Measurements from ENCODE around the gene ABHD8.

Gene ABHD8

DNA sequence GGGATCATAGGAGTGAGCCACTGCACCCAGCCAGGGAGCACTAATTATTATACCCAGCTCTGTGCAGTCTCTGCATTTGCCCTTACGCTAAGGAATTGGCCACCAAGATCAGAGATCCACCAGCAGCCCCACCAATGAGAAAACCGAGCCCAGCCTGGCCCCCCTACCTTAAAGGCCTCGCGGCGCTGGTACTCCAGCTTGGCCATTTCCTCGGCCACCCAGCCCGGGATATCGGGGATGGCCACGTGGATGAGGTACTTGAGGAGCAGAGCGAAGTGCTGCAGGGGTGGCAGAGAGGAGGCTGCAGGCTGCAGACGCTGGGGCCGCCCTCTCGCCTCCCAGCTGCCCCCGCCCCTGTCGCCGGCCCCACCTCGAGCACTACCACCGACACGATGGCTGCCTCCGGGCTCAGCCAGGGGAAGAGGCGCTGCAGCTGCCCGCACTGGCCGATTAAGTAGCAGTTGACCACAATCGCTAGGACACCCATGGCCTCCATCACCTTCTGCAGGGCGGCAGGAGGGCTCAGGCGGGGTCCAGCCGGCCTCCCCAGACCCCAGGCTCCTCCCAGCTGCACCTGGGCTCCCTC lies 23.9 kb upstream of the ABHD8 start:
- Histone ChIP-seq H3K9ac (no peak overlapping the region), H3K27me3 (ENCODE audit: control insufficient read depth, insufficient read depth, low read length) (no peaks in the 10 kb centered on the region), H3K79me2 (no peaks in the 10 kb centered on the region), H3K36me3 (ENCODE audit: control insufficient read depth, insufficient read depth, low read length) (no peaks in the 10 kb centered on the region), H3K27ac (no peak overlapping the region), H3K4me3 (ENCODE audit: low read depth, low read length) (no peak overlapping the region), H3K4me1 (no peaks in the 10 kb centered on the region), H2AFZ (no peak overlapping the region), H3K4me2 (ENCODE audit: low read length) (no peak overlapping the region), H3K9me3 (ENCODE audit: control insufficient read depth, low read length) (no peaks in the 10 kb centered on the region)
- TF ChIP-seq, protein P1, sequence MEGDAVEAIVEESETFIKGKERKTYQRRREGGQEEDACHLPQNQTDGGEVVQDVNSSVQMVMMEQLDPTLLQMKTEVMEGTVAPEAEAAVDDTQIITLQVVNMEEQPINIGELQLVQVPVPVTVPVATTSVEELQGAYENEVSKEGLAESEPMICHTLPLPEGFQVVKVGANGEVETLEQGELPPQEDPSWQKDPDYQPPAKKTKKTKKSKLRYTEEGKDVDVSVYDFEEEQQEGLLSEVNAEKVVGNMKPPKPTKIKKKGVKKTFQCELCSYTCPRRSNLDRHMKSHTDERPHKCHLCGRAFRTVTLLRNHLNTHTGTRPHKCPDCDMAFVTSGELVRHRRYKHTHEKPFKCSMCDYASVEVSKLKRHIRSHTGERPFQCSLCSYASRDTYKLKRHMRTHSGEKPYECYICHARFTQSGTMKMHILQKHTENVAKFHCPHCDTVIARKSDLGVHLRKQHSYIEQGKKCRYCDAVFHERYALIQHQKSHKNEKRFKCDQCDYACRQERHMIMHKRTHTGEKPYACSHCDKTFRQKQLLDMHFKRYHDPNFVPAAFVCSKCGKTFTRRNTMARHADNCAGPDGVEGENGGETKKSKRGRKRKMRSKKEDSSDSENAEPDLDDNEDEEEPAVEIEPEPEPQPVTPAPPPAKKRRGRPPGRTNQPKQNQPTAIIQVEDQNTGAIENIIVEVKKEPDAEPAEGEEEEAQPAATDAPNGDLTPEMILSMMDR (IDR thresholded peaks at IDR 0.05) = no peak

- Histone ChIP-seq H3K27ac (no peak overlapping the region), H3K4me3 (ENCODE audit: low read depth, low read length) (no peak overlapping the region)
Observed at GRCh38 chr19:17326595-17326966, 23.4 kb upstream of the ABHD8 start.

GRCh38 chr19:17325881-17326594 lies 22.8 kb upstream of the ABHD8 start:
- TF ChIP-seq, protein P1 (IDR thresholded peaks at IDR 0.05) = no peak
- Histone ChIP-seq H3K79me2 (no peaks in the 10 kb centered on the region), H3K9me3 (ENCODE audit: control insufficient read depth, low read length) (no peaks in the 10 kb centered on the region), H3K27me3 (ENCODE audit: control insufficient read depth, insufficient read depth, low read length) (no peaks in the 10 kb centered on the region), H3K4me3 (ENCODE audit: low read depth, low read length) (no peak overlapping the region), H2AFZ (no peak overlapping the region), H3K36me3 (ENCODE audit: control insufficient read depth, insufficient read depth, low read length) (no peaks in the 10 kb centered on the region), H3K4me2 (ENCODE audit: low read length) (no peak overlapping the region), H3K9ac (no peak overlapping the region), H3K27ac (no peak overlapping the region), H3K4me1 (no peaks in the 10 kb centered on the region)

More at GRCh38 chr19:17326595-17326966, 23.4 kb upstream of the ABHD8 start:
- Histone ChIP-seq H3K9ac (no peak overlapping the region), H3K9me3 (ENCODE audit: control insufficient read depth, low read length) (no peaks in the 10 kb centered on the region), H3K4me2 (ENCODE audit: low read length) (no peak overlapping the region), H3K4me1 (no peaks in the 10 kb centered on the region), H2AFZ (no peak overlapping the region), H3K27me3 (ENCODE audit: control insufficient read depth, insufficient read depth, low read length) (no peaks in the 10 kb centered on the region), H3K79me2 (no peaks in the 10 kb centered on the region), H3K36me3 (ENCODE audit: control insufficient read depth, insufficient read depth, low read length) (no peaks in the 10 kb centered on the region)
- TF ChIP-seq, protein P1 (IDR thresholded peaks at IDR 0.05) = no peak

DNA sequence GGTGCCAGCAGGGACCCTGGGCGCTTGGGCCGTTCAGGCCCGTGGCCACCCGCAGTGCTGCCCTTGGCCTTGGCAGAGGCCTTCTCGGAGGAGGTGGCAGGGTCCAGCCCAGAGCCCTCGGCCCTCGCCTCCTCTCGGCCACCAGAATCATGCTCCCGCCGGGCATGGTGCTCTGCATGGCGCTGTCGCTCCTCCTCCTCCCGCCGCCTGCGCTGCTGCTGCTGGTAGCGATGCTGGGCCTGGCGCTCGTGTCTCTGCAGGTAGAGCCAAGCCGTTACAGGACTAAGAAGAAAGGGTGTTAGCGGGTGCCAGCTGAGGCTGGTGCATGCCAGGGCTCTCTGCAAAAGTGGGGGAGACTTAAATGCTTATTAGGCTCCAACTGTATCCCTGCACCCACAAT lies 21.9 kb upstream of the ABHD8 start:
- TF ChIP-seq, protein P1 (IDR thresholded peaks at IDR 0.05) = no peak
- Histone ChIP-seq H3K9me3 (ENCODE audit: control insufficient read depth, low read length) (no peaks in the 10 kb centered on the region), H3K27me3 (ENCODE audit: control insufficient read depth, insufficient read depth, low read length) (no peaks in the 10 kb centered on the region), H3K4me3 (ENCODE audit: low read depth, low read length) (no peak overlapping the region), H3K36me3 (ENCODE audit: control insufficient read depth, insufficient read depth, low read length) (no peaks in the 10 kb centered on the region), H3K4me2 (ENCODE audit: low read length) (no peak overlapping the region), H3K79me2 (no peaks in the 10 kb centered on the region), H3K27ac (no peak overlapping the region), H3K4me1 (no peaks in the 10 kb centered on the region), H2AFZ (no peak overlapping the region), H3K9ac (no peak overlapping the region)

Data from parathyroid adenoma (tissue), 2 donors.